ENCODE measurements around the gene SCAND1.

The SCAND1 gene

GRCh38 chr20:35907017-35907701 is 47.1 kb downstream of the SCAND1 start:
- DNase-seq (ENCODE audit: low read depth in 2 of 3, low spot score in 2 of 3) = no peak

- no peak for DNase-seq (ENCODE audit: low read depth in 2 of 3, low spot score in 2 of 3)
Observed at GRCh38 chr20:35904982-35905663, 49.2 kb downstream of the SCAND1 start.

GRCh38 chr20:35903843-35904242 is 50.5 kb downstream of the SCAND1 start:
- no peak for DNase-seq (ENCODE audit: low read depth in 2 of 3, low spot score in 2 of 3)

All from activated CD8-positive, alpha-beta memory T cell treated with anti-CD3 and anti-CD28 coated beads for 48 hours (primary cell).